ENCODE results near the gene TIPIN. TPM values are rescaled to one million over a fixed set of nuclear protein-coding genes. Genes with fewer than 3 reads are reported as not detected.

The TIPIN gene
- polyA plus RNA-seq, 1 of the 3 experiments (the other 2 are of a cell fraction): 5.7 TPM

- Histone ChIP-seq H3K9me2 (no peaks in the 10 kb centered on the region), H3K9ac (no peak overlapping the region), H3K79me2 (ENCODE audit: insufficient read depth) (no peaks in the 10 kb centered on the region), H3K4me2 (no peak overlapping the region), H3F3A (replicated peaks; ENCODE audit: insufficient read depth) (no peaks in the 10 kb centered on the region), H3K9me3 (no peaks in the 10 kb centered on the region), H3K27me3 (ENCODE audit: insufficient read depth) (no peaks in the 10 kb centered on the region), H3K36me3 (replicated peaks in 1 of 2; ENCODE audit: control insufficient read depth in 1 of 2, insufficient read depth in 2 of 2, low read length in 1 of 2) (no peaks in the 10 kb centered on the region), H2AFZ (ENCODE audit: low read depth) (no peak overlapping the region), H3K4me1 (ENCODE audit: control insufficient read depth in 1 of 2, insufficient read depth in 2 of 2, low read depth in 1 of 2, low read length in 1 of 2) (no peaks in the 10 kb centered on the region), H4K20me1 (ENCODE audit: insufficient read depth) (no peaks in the 10 kb centered on the region), H3K27ac (ENCODE audit: low read depth in 2 of 2, low read length in 1 of 2) (no peak overlapping the region), H3K4me3 (ENCODE audit: low read depth in 2 of 2, low read length in 1 of 2) (no peak overlapping the region)
- 80% methylated on average over 4 of the region's 4 CpGs for WGBS (ENCODE audit: low lambda C conversion rate)
- DNase-seq: no peak
- no peak for TF ChIP-seq JUND (IDR thresholded peaks at IDR 0.05)
- TF ChIP-seq TEAD4 (IDR thresholded peaks at IDR 0.05; ENCODE audit: borderline replicate concordance, insufficient read depth): no peak
- no peak for TF ChIP-seq FOXM1 (IDR thresholded peaks at IDR 0.05; ENCODE audit: low read depth)
- no peak for TF ChIP-seq ZBTB33 (IDR thresholded peaks at IDR 0.05; ENCODE audit: borderline replicate concordance, low read depth)
- no peak for TF ChIP-seq ELF1 (IDR thresholded peaks at IDR 0.05)
- no peak for TF ChIP-seq FOXJ3 (CRISPR knock-in tag; IDR thresholded peaks at IDR 0.05)
- TF ChIP-seq EZH2phosphoT487 (IDR thresholded peaks at IDR 0.05; ENCODE audit: borderline replicate concordance, low read depth): no peak
- CTCF ChIA-PET: no interaction called here
- POLR2A ChIA-PET: interaction anchor here (0.6 kb wide), 1 partner anchor 12 kb away, joined by 3 read pairs; the partner anchor contains the start of gene MAP2K1
Measured at GRCh38 chr15:66374179-66374578, 17.7 kb upstream of the TIPIN start.

GRCh38 chr15:66369773-66370651, 13.5 kb upstream of the TIPIN start:
- H4K20me1 ChIP-seq (ENCODE audit: insufficient read depth): no peaks in the 10 kb centered on the region
- H3K27ac ChIP-seq (ENCODE audit: low read depth in 2 of 2, low read length in 1 of 2): no peak overlapping the region
- H2AFZ ChIP-seq (ENCODE audit: low read depth): peak overlapping the region; percentile 21; the same call in 1 of the 2 replicates
- ChIA-PET CTCF (interaction anchor here (1.6 kb wide), 1 partner anchor 18 kb away, joined by 6 read pairs; the partner anchor contains the start of gene MAP2K1), POLR2A (no interaction called here)
- no peak overlapping the region for H3K4me2 ChIP-seq
- 84% methylated on average over 12 of the region's 12 CpGs for WGBS (ENCODE audit: low lambda C conversion rate)
- no peak overlapping the region for H3K9ac ChIP-seq
- no peaks in the 10 kb centered on the region for H3K4me1 ChIP-seq (ENCODE audit: control insufficient read depth in 1 of 2, insufficient read depth in 2 of 2, low read depth in 1 of 2, low read length in 1 of 2)
- H3K4me3 ChIP-seq (ENCODE audit: low read depth in 2 of 2, low read length in 1 of 2): no peak overlapping the region
- no peaks in the 10 kb centered on the region for H3K79me2 ChIP-seq (ENCODE audit: insufficient read depth)
- TF ChIP-seq TEAD4 (IDR thresholded peaks at IDR 0.05; ENCODE audit: borderline replicate concordance, insufficient read depth): no peak
- TF ChIP-seq GATA2 (CRISPR knock-in tag; IDR thresholded peaks at IDR 0.05): no peak
- no peak for TF ChIP-seq RCOR1 (IDR thresholded peaks at IDR 0.05; ENCODE audit: low read length)
- H3K27me3 ChIP-seq (ENCODE audit: insufficient read depth): no peaks in the 10 kb centered on the region
- H3K9me3 ChIP-seq: no peaks in the 10 kb centered on the region
- DNase-seq: no peak
- H3K9me2 ChIP-seq: no peaks in the 10 kb centered on the region
- H3K36me3 ChIP-seq (replicated peaks in 1 of 2; ENCODE audit: control insufficient read depth in 1 of 2, insufficient read depth in 2 of 2, low read length in 1 of 2): no peaks in the 10 kb centered on the region
- H3F3A ChIP-seq (replicated peaks; ENCODE audit: insufficient read depth): no peaks in the 10 kb centered on the region
